Caco-2 (cell line): Measurements from ENCODE around the gene SGPP1. TPM values are rescaled to one million over a fixed set of nuclear protein-coding genes. Genes with fewer than 3 reads are reported as not detected.

ENCODE experiments used
- BruUV-seq: library from RNA; stranded (reverse); fragments of 400-500 nt; replicated peaks from 2 replicates; lab custom pipeline; 2021; lab: Mats Ljungman, UMichigan
- CTCF ChIA-PET: fragments of 300-600 bp; sonication (Branson Sonifier 250); formaldehyde crosslinking; loops from one replicate; lab custom pipeline; 2022; ENCODE audit warnings: antibody characterized with exemption; lab: Charles Lee
- POLR2A ChIA-PET: fragments of 300-600 bp; sonication (Branson Sonifier 250); formaldehyde crosslinking; loops from one replicate; lab custom pipeline; 2022; ENCODE audit warnings: antibody characterized with exemption; lab: Charles Lee
- DNase-seq, 2 experiments: peaks; one replicate each; pipeline versions ENCODE4 v3.0.0 to v3.0.0-alpha.2; 2020 to 2022
- H3K27me3 ChIP-seq: replicated peaks from 2 replicates; pipeline ENCODE4 v1.6.0; 2011; ENCODE audit warnings: low read length; ENCODE audit not compliant: control insufficient read depth, insufficient read depth
- H3K36me3 ChIP-seq: 2 replicates; pipeline ENCODE4 v1.5.1; 2011; ENCODE audit warnings: low read length; ENCODE audit not compliant: control insufficient read depth, insufficient read depth
- H3K4me1 ChIP-seq: fragments of 250-450 bp; sonication (Bioruptor Pico); 2 replicates; pipeline ENCODE4 v1.5.1; 2020; ENCODE audit warnings: mild to moderate bottlenecking
- H3K4me3 ChIP-seq: 2 replicates; pipeline ENCODE4 v1.5.1; 2011; ENCODE audit warnings: low read depth, mild to moderate bottlenecking, control low read depth, low read length
- H3K9me3 ChIP-seq: fragments of 250-450 bp; sonication (Bioruptor Pico); 2 replicates; pipeline ENCODE4 v1.5.1; 2020; ENCODE audit warnings: mild to moderate bottlenecking, moderate library complexity
- H3K27ac Mint-ChIP-seq: one replicate; pipeline ENCODE4 v1.8.0; 2022; ENCODE audit warnings: mixed read lengths; ENCODE audit not compliant: unreplicated experiment
- H3K27me3 Mint-ChIP-seq: one replicate; pipeline ENCODE4 v1.8.0; 2022; ENCODE audit warnings: mixed read lengths; ENCODE audit not compliant: insufficient read depth, unreplicated experiment
- H3K36me3 Mint-ChIP-seq: one replicate; pipeline ENCODE4 v1.8.0; 2022; ENCODE audit warnings: mild to moderate bottlenecking, mixed read lengths; ENCODE audit not compliant: insufficient read depth, unreplicated experiment
- H3K4me1 Mint-ChIP-seq: one replicate; pipeline ENCODE4 v1.8.0; 2022; ENCODE audit warnings: low read depth, mixed read lengths; ENCODE audit not compliant: unreplicated experiment
- H3K4me3 Mint-ChIP-seq: one replicate; pipeline ENCODE4 v1.8.0; 2022; ENCODE audit warnings: mild to moderate bottlenecking, moderate library complexity, mixed read lengths; ENCODE audit not compliant: unreplicated experiment
- H3K9me3 Mint-ChIP-seq: one replicate; pipeline ENCODE4 v1.8.0; 2022; ENCODE audit warnings: mixed read lengths; ENCODE audit not compliant: unreplicated experiment
- CTCF ChIP-seq, 2 experiments: fragments of 200-600 bp in 1 of 2; IDR thresholded peaks; 1 replicate in 1 of 2; 2 replicates in 1 of 2; pipeline versions ENCODE4 v1.5.1 to v1.8.0; 2011 to 2022; ENCODE audit warnings: antibody characterized with exemption in 1 of 2, control low read depth in 1 of 2, inconsistent platforms in 1 of 2, low read depth in 1 of 2, low read length in 1 of 2, mild to moderate bottlenecking in 1 of 2, moderate library complexity in 1 of 2; ENCODE audit not compliant: insufficient read depth in 1 of 2, severe bottlenecking in 1 of 2, unreplicated experiment in 1 of 2
- intact Hi-C: fragments of 100-400 bp; cut with micrococcal nuclease; formaldehyde crosslinking; loops from one replicate; pipeline ENCODE4 v1.10.0; 2022; ENCODE audit not compliant: unreplicated experiment
- total RNA-seq: library from RNA; stranded (reverse); gene quantifications from 2 replicates; pipeline ENCODE4 v1.2.3, GENCODE V29; 2022

Gene SGPP1
- total RNA-seq, 1 experiment from 2014 or later: 16.9 TPM

DNA sequence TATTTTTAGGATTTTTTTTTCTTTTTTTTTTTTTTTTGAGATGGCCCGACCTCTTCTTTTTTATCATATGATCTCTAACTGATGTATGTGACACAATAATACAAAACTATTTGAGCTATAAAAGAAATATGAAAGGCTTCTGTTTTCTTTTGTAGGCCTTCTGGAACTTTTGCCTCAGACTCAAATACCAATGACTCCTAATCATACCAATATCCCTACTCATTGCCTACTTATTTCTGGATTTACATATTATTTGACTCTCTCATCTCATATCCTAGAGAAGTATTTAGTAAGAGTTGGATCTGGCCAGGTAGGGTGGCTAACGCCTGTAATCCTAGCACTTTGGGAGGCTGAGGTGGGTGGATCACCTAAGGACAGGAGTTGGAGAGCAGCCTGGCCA is 73.5 kb downstream of the SGPP1 start:
- DNase-seq: no peak
- Mint-ChIP-seq H3K4me3 (no peak overlapping the region), H3K4me1 (peaks cover 7% of the 10 kb centered on the region), H3K27me3 (no peaks in the 10 kb centered on the region), H3K27ac (no peak overlapping the region), H3K36me3 (no peaks in the 10 kb centered on the region), H3K9me3 (no peaks in the 10 kb centered on the region)
- Histone ChIP-seq H3K4me1 (no peaks in the 10 kb centered on the region), H3K27me3 (no peaks in the 10 kb centered on the region), H3K36me3 (no peaks in the 10 kb centered on the region), H3K9me3 (no peaks in the 10 kb centered on the region), H3K4me3 (no peak overlapping the region)
- intact Hi-C loops: no loop called here
- CTCF ChIA-PET: no interaction called here
- BruUV-seq: no TSS peak
- no peak for TF ChIP-seq CTCF (IDR thresholded peaks at IDR 0.05; ENCODE audit: insufficient read depth in 1 of 2, low read depth in 1 of 2, low read length in 1 of 2, severe bottlenecking in 1 of 2, unreplicated experiment in 1 of 2)
- POLR2A ChIA-PET: interaction anchor here (1.5 kb wide), 1 partner anchor 12 kb away, joined by 7 read pairs; the partner anchor contains the start of gene WDR89

GRCh38 chr14:63652406-63652805 is 75.5 kb downstream of the SGPP1 start:
- Histone ChIP-seq H3K27me3 (no peaks in the 10 kb centered on the region), H3K9me3 (no peaks in the 10 kb centered on the region), H3K36me3 (no peaks in the 10 kb centered on the region), H3K4me1 (peaks cover 10% of the 10 kb centered on the region), H3K4me3 (no peak overlapping the region)
- H3K27ac Mint-ChIP-seq: no peak overlapping the region
- ChIA-PET CTCF (no interaction called here), POLR2A (no interaction called here)
- H3K27me3 Mint-ChIP-seq: no peaks in the 10 kb centered on the region
- intact Hi-C loops: no loop called here
- BruUV-seq: no TSS peak
- DNase-seq: no peak
- H3K4me3 Mint-ChIP-seq: no peak overlapping the region
- no peaks in the 10 kb centered on the region for H3K9me3 Mint-ChIP-seq
- no peak for TF ChIP-seq CTCF (IDR thresholded peaks at IDR 0.05; ENCODE audit: insufficient read depth in 1 of 2, low read depth in 1 of 2, low read length in 1 of 2, severe bottlenecking in 1 of 2, unreplicated experiment in 1 of 2)
- H3K4me1 Mint-ChIP-seq: peaks cover 15% of the 10 kb centered on the region
- no peaks in the 10 kb centered on the region for H3K36me3 Mint-ChIP-seq

GRCh38 chr14:63650256-63650952 is 77.5 kb downstream of the SGPP1 start:
- H3K27me3 Mint-ChIP-seq: no peaks in the 10 kb centered on the region
- no peaks in the 10 kb centered on the region for H3K36me3 Mint-ChIP-seq
- H3K4me1 Mint-ChIP-seq: peaks cover 8% of the 10 kb centered on the region
- TF ChIP-seq CTCF (IDR thresholded peaks at IDR 0.05; ENCODE audit: insufficient read depth in 1 of 2, low read depth in 1 of 2, low read length in 1 of 2, severe bottlenecking in 1 of 2, unreplicated experiment in 1 of 2): no peak
- Histone ChIP-seq H3K9me3 (no peaks in the 10 kb centered on the region), H3K4me1 (peaks cover 10% of the 10 kb centered on the region), H3K27me3 (no peaks in the 10 kb centered on the region), H3K36me3 (no peaks in the 10 kb centered on the region), H3K4me3 (no peak overlapping the region)
- ChIA-PET POLR2A (no interaction called here), CTCF (no interaction called here)
- no TSS peak for BruUV-seq
- H3K27ac Mint-ChIP-seq: no peak overlapping the region
- H3K9me3 Mint-ChIP-seq: no peaks in the 10 kb centered on the region
- no peak for DNase-seq
- intact Hi-C loops: no loop called here
- H3K4me3 Mint-ChIP-seq: no peak overlapping the region
